Osteocyte (in vitro differentiated cells): ENCODE data around the gene CADM1. TPM values are rescaled to one million over a fixed set of nuclear protein-coding genes. Genes with fewer than 3 reads are reported as not detected.
A peak's percentile ranks its signal among the peaks of the same experiment; 100 is the strongest.

ENCODE experiments used
- DNase-seq: peaks from one replicate; pipeline ENCODE4 v3.0.0; 2021; ENCODE audit warnings: mixed read lengths; ENCODE audit not compliant: unreplicated experiment; ENCODE audit errors: extremely low spot score
- H3K27ac Mint-ChIP-seq: one replicate; pipeline ENCODE4 v1.8.0; 2021; ENCODE audit warnings: mild to moderate bottlenecking, mixed read lengths; ENCODE audit not compliant: unreplicated experiment
- H3K27me3 Mint-ChIP-seq: one replicate; pipeline ENCODE4 v1.8.0; 2021; ENCODE audit warnings: mixed read lengths; ENCODE audit not compliant: unreplicated experiment
- H3K36me3 Mint-ChIP-seq: one replicate; pipeline ENCODE4 v1.8.0; 2021; ENCODE audit warnings: mixed read lengths; ENCODE audit not compliant: unreplicated experiment
- H3K4me1 Mint-ChIP-seq: one replicate; pipeline ENCODE4 v1.8.0; 2021; ENCODE audit warnings: mixed read lengths; ENCODE audit not compliant: unreplicated experiment
- H3K4me3 Mint-ChIP-seq: one replicate; pipeline ENCODE4 v1.8.0; 2021; ENCODE audit warnings: mild to moderate bottlenecking, moderate library complexity, mixed read lengths; ENCODE audit not compliant: unreplicated experiment
- H3K9me3 Mint-ChIP-seq: one replicate; pipeline ENCODE4 v1.8.0; 2021; ENCODE audit warnings: mixed read lengths; ENCODE audit not compliant: unreplicated experiment
- total RNA-seq: library from RNA; stranded (reverse); gene quantifications from 2 replicates; pipeline ENCODE4 v1.2.1, GENCODE V29; 2021
- TF ChIP-seq, protein P1 (sequence below): fragments of 200-600 bp; sonication (generic); IDR thresholded peaks from 2 replicates; pipeline ENCODE4 v1.5.0; 2021; ENCODE audit warnings: antibody characterized with exemption, mild to moderate bottlenecking, moderate library complexity

CADM1 gene
- total RNA-seq, 1 donor from 2014 or later, result 24.2 TPM

DNA sequence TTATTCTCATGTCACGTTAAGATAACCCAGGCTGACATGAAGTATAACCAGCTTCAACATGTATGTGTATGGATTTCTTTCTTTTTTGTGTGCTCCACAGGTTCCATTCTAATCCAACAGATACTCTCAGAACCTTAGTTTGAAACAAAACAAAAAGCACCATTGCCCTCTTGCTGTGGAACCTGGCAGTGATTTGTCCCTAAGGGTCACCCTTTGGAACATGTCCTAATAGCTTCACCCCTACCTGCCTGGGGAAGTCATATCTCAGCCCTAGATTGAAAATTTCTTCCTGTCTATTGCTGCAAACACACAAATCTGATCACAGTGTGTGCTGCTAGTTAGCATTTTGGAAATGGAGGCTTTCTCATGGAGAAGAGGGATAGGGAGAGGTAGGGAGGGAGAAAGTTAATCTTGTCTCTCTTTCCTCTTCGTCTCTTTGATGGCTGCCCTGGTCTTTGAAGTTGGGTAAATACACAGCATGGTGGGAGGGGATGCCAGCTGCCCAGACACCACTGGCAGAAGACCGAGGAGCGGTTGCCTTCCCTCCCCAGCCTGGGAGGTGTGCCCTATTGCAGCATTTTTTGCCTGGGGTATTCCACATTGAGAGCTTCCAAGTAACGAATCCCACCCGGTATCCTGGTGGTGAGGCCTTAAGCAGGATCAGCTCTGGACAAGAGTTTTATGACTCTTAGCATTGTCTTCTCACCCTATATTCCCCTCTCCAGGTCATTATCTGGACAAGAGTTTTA lies 11.6 kb upstream of the CADM1 start:
- Mint-ChIP-seq H3K36me3 (no peaks in the 10 kb centered on the region), H3K4me3 (no peak overlapping the region), H3K9me3 (no peaks in the 10 kb centered on the region), H3K27ac (no peak overlapping the region), H3K4me1 (no peaks in the 10 kb centered on the region), H3K27me3 (peaks cover 81% of the 10 kb centered on the region)
- DNase-seq, result no peak
- TF ChIP-seq, protein P1, sequence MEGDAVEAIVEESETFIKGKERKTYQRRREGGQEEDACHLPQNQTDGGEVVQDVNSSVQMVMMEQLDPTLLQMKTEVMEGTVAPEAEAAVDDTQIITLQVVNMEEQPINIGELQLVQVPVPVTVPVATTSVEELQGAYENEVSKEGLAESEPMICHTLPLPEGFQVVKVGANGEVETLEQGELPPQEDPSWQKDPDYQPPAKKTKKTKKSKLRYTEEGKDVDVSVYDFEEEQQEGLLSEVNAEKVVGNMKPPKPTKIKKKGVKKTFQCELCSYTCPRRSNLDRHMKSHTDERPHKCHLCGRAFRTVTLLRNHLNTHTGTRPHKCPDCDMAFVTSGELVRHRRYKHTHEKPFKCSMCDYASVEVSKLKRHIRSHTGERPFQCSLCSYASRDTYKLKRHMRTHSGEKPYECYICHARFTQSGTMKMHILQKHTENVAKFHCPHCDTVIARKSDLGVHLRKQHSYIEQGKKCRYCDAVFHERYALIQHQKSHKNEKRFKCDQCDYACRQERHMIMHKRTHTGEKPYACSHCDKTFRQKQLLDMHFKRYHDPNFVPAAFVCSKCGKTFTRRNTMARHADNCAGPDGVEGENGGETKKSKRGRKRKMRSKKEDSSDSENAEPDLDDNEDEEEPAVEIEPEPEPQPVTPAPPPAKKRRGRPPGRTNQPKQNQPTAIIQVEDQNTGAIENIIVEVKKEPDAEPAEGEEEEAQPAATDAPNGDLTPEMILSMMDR, result no peak

DNA sequence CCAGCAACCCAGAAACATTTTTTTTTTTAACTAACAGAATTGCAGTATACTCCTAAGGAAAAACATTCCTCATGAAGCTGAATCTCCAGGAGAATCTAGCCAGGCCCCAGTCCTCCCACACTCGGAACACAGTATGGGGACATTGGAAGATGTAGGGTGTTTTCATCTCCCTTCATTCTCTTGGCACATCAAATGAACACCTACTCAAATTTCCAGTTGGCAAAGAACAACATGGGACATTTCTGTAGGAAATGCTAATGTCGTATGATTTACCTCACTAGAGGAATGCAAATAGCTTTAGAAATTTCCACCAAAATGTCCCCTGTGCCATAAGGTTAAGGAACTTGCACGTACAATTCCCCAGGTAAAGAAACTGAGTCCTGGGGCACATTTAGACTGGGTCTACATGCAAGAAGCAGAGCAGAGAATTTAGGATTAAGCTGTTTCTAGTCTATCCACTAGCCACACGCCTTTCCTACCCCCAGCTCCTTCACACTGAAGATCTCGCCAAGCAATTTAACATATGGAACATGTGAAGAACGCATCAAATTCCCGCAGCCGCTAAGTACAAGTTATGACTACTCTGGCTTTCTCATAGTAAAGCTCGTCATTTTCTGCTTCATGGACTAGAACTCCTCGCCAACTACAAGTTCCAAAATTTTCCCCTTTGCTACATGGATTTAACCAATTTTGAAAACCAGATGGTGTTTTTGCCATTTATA lies 2.9 kb upstream of the CADM1 start:
- DNase-seq, result no peak
- TF ChIP-seq, protein P1, result no peak
- no peaks in the 10 kb centered on the region for H3K9me3 Mint-ChIP-seq
- no peaks in the 10 kb centered on the region for H3K36me3 Mint-ChIP-seq
- peaks cover 66% of the 10 kb centered on the region for H3K27me3 Mint-ChIP-seq
- H3K4me1 Mint-ChIP-seq, result peaks cover 7% of the 10 kb centered on the region
- no peak overlapping the region for H3K27ac Mint-ChIP-seq
- no peak overlapping the region for H3K4me3 Mint-ChIP-seq

DNA sequence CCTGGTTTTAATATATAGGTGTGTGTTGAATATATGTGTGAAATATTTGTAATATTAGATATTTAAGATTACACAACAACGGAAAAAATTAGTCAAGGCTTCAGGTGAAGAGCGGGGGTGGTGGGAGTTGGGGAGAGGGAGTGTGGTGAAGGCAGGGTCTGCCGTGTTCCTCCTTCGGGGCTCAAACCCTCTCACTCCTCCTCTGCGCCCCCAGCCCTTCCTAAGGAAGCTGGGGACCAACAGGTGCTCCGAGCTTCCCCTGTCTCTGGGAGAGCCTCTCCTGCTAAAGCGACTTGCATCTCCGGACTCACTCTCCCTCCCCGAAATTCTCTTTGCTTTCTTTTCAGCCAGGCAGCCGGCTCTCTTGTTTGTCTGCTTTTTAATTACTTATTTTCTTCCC lies 960 bp upstream of the CADM1 start:
- Mint-ChIP-seq H3K4me1 (peaks cover 7% of the 10 kb centered on the region), H3K27ac (no peak overlapping the region), H3K4me3 (peak overlapping the region; percentile 87), H3K36me3 (no peaks in the 10 kb centered on the region), H3K27me3 (peaks cover 48% of the 10 kb centered on the region), H3K9me3 (no peaks in the 10 kb centered on the region)
- TF ChIP-seq, protein P1, result no peak
- DNase-seq, result no peak

DNA sequence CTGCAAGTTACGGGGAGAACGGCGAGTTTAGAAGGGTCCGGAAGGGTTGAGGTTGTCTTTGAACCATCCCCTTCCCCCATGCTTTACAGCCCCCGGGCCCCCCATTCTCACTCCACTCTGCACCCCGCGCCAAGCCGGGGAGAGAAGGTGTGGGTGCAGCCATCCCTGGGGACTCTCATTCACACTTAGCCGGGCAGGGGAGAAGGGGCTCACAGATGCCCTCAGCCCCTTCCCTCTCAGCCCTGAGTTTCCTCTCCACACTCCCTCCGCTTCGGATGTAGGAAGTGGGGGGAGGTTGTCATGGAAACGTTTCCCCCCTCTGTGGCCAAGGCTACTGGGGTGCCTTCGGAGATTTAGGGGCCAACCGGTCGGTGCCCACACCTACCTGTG lies 334 bp downstream of the CADM1 start:
- Mint-ChIP-seq H3K27me3 (peaks cover 35% of the 10 kb centered on the region), H3K27ac (no peak overlapping the region)

More for the DNA sequence above, 334 bp downstream of the CADM1 start:
- Mint-ChIP-seq H3K9me3 (no peaks in the 10 kb centered on the region), H3K4me3 (peak overlapping the region; percentile 79), H3K4me1 (peaks cover 7% of the 10 kb centered on the region), H3K36me3 (no peaks in the 10 kb centered on the region)
- TF ChIP-seq, protein P1, result no peak
- DNase-seq, result no peak
